Peyer's patch (tissue), 4 donors: ENCODE measurements around the gene PRM1.

Source experiments
- CTCF ChIP-seq, 6 experiments: fragments of 450-650 bp in 4 of 6; fragments of 200-600 bp in 2 of 6; sonication (generic) in 1 of 6; IDR thresholded peaks; one replicate each; pipeline ENCODE4 v1.5.1; 2017 to 2019; ENCODE audit warnings: antibody characterized with exemption in 6 of 6, mild to moderate bottlenecking in 3 of 6, moderate library complexity in 1 of 6
- POLR2A ChIP-seq, 2 donors: fragments of 450-650 bp; IDR thresholded peaks; one replicate each; pipeline ENCODE4 v1.5.1; 2017; ENCODE audit warnings: antibody characterized with exemption in 2 of 2, mild to moderate bottlenecking in 2 of 2, moderate library complexity in 2 of 2

GRCh38 chr16:11314309-11314894 lies 33.3 kb upstream of the PRM1 start:
- TF ChIP-seq CTCF (IDR thresholded peaks at IDR 0.05) (no peak), POLR2A (IDR thresholded peaks at IDR 0.05) (no peak)
